ENCODE data around the gene ATP10A. TPM values are rescaled to one million over a fixed set of nuclear protein-coding genes. Genes with fewer than 3 reads are reported as not detected.

Gene ATP10A
- total and polyA plus RNA-seq, 8 donors = 1.5 to 15.2 (median 3.2) TPM

DNA sequence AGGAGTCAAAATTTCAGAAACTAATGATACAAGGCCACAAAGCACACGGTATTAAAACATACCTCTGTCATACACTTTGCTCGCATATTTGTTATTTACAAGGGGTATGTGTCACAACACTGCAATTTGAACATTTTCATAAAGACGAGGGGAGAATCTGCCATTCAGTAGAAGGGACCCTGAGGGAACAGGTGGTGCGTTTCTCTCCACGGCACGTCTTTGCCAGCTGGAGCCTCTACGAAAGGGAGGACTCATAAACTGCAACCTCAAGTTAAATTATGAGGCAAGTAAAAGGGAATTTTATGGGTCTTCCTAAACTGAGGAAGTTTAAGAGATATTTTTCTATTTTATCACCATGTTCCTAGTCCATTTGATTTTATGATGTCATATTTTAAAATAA is 19.1 kb downstream of the ATP10A start:
- no peak for DNase-seq
- Histone ChIP-seq H3K4me3 (no peak overlapping the region), H3K27ac (peak overlapping the region in 1 of 5 donors; percentile 73), H3K27me3 (no peaks in the 10 kb centered on the region), H3K4me1 (peaks cover 3 to 17% (median 10%) of the 10 kb centered on the region in 4 donors), H3K9me3 (no peaks in the 10 kb centered on the region), H3K36me3 (no peaks in the 10 kb centered on the region)
- WGBS, 5 donors = 84 to 95% (median 94%) methylated on average over 7 of the region's 7 CpGs
- no peak for TF ChIP-seq EP300 (IDR thresholded peaks at IDR 0.05)
- TF ChIP-seq, protein P1, sequence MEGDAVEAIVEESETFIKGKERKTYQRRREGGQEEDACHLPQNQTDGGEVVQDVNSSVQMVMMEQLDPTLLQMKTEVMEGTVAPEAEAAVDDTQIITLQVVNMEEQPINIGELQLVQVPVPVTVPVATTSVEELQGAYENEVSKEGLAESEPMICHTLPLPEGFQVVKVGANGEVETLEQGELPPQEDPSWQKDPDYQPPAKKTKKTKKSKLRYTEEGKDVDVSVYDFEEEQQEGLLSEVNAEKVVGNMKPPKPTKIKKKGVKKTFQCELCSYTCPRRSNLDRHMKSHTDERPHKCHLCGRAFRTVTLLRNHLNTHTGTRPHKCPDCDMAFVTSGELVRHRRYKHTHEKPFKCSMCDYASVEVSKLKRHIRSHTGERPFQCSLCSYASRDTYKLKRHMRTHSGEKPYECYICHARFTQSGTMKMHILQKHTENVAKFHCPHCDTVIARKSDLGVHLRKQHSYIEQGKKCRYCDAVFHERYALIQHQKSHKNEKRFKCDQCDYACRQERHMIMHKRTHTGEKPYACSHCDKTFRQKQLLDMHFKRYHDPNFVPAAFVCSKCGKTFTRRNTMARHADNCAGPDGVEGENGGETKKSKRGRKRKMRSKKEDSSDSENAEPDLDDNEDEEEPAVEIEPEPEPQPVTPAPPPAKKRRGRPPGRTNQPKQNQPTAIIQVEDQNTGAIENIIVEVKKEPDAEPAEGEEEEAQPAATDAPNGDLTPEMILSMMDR (IDR thresholded peaks at IDR 0.05) = no peak
- TF ChIP-seq POLR2A (IDR thresholded peaks at IDR 0.05) = no peak
- no peak for TF ChIP-seq POLR2AphosphoS5 (IDR thresholded peaks at IDR 0.05)
- intact Hi-C loops (cut with DNase I; ENCODE audit: low total_unique reads) = no loop called here

GRCh38 chr15:25839638-25840156 is 23.4 kb downstream of the ATP10A start:
- TF ChIP-seq, protein P1 (IDR thresholded peaks at IDR 0.05) = no peak
- no peak for TF ChIP-seq POLR2AphosphoS5 (IDR thresholded peaks at IDR 0.05)
- no peak for TF ChIP-seq EP300 (IDR thresholded peaks at IDR 0.05)
- no peak for TF ChIP-seq POLR2A (IDR thresholded peaks at IDR 0.05)
- intact Hi-C loops (cut with DNase I; ENCODE audit: low total_unique reads) = no loop called here

DNA sequence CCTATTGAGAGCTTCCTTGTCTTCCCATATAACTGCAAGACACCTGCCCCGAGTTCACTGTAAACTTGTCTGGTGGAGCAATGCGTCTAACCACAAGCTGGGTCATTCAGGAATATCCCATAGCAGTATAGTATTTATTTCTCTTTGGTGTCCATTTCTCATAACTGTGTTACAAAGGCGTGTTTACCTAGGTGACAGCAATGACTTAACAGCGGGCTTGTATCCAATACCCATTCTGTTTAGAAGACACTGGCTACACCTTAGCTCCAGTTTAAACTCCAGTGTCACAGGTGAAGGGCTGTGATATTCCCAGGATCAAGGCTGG is 24.3 kb downstream of the ATP10A start:
- Histone ChIP-seq H3K9me3 (no peaks in the 10 kb centered on the region), H3K27ac (no peak overlapping the region), H3K27me3 (no peaks in the 10 kb centered on the region), H3K4me1 (peaks cover 0 to 3% (median 0%) of the 10 kb centered on the region in 4 donors), H3K4me3 (no peak overlapping the region), H3K36me3 (no peaks in the 10 kb centered on the region)
- 37 to 76% (median 52%) methylated on average over 4 of the region's 4 CpGs for WGBS, 5 donors
- TF ChIP-seq, protein P1 (IDR thresholded peaks at IDR 0.05) = no peak
- no peak for TF ChIP-seq EP300 (IDR thresholded peaks at IDR 0.05)
- no peak for TF ChIP-seq POLR2AphosphoS5 (IDR thresholded peaks at IDR 0.05)
- TF ChIP-seq POLR2A (IDR thresholded peaks at IDR 0.05) = no peak
- intact Hi-C loops (cut with DNase I; ENCODE audit: low total_unique reads) = no loop called here
- DNase-seq = no peak

More at GRCh38 chr15:25839638-25840156, 23.4 kb downstream of the ATP10A start:
- no peak overlapping the region for H3K4me3 ChIP-seq
- WGBS, 5 donors = 81 to 91% (median 87%) methylated on average over 10 of the region's 10 CpGs
- H3K9me3 ChIP-seq = no peaks in the 10 kb centered on the region
- no peak overlapping the region for H3K27ac ChIP-seq
- no peak for DNase-seq
- H3K36me3 ChIP-seq = no peaks in the 10 kb centered on the region
- no peaks in the 10 kb centered on the region for H3K27me3 ChIP-seq
- H3K4me1 ChIP-seq = peaks cover 0 to 3% (median 0%) of the 10 kb centered on the region in 4 donors

DNA sequence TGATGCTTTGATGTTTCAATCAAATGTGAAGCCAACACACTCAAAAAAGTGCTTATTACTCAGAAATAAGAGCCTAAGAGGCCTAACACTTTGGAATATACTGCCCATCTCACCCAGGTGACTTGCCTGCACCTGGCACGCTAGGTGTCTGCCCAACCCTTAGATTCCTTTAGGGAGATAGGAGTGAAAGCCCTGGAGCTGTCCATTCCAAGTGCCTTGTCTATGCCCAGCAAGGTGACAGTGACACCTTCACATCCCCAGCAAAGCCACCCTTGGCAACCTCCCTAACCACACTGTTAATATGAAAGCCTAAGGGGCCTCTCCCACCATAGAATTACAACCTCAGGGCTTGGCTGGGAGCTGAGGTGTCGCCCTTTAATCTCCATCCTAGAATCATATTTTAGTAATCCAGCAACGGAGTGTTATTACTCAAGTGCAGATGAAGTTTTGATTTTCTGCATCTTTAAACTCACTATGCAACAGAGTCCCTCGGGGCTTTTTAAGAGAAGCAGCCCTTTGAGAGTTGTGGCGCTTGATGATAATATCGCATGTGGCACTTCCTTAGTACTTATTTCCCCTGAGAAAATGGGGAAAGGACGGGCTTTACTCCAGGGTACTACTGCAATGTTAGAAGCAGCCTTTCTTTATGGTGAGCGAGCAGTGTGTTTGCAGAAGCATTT is 24.8 kb downstream of the ATP10A start:
- TF ChIP-seq, protein P1 (IDR thresholded peaks at IDR 0.05) = no peak
- TF ChIP-seq POLR2AphosphoS5 (IDR thresholded peaks at IDR 0.05) = no peak
- no peak for TF ChIP-seq POLR2A (IDR thresholded peaks at IDR 0.05)
- TF ChIP-seq EP300 (IDR thresholded peaks at IDR 0.05) = no peak
- H3K27ac ChIP-seq = no peak overlapping the region
- H3K4me3 ChIP-seq = no peak overlapping the region
- H3K9me3 ChIP-seq = no peaks in the 10 kb centered on the region
- no peak for DNase-seq
- intact Hi-C loops (cut with DNase I; ENCODE audit: low total_unique reads) = no loop called here
- no peaks in the 10 kb centered on the region for H3K36me3 ChIP-seq
- H3K27me3 ChIP-seq = no peaks in the 10 kb centered on the region
- WGBS, 5 donors = 60 to 77% (median 66%) methylated on average over 8 of the region's 8 CpGs
- H3K4me1 ChIP-seq = peaks cover 0 to 3% (median 0%) of the 10 kb centered on the region in 4 donors

All from stomach (tissue), 9 donors.